D721Med (cell line): ENCODE data around the gene NACA2.
"Not testable (repeated sequence)": the region's sequence is repeated elsewhere in the genome, so short reads cannot be mapped to it uniquely, and the experiment has no call there.

ENCODE experiments used
- DNase-seq: peaks from one replicate; pipeline ENCODE4 v3.0.0; 2011; ENCODE audit warnings: low spot score; ENCODE audit not compliant: insufficient read length
- FAIRE-seq: peaks from 2 replicates; lab custom pipeline; 2011; peaks lifted over from hg19 to GRCh38; lab: Jason Lieb, UNC
- TF ChIP-seq, protein P1 (sequence below): IDR thresholded peaks from 2 replicates; pipeline ENCODE4 v1.5.1; 2012; ENCODE audit warnings: mild to moderate bottlenecking, control low read depth; ENCODE audit not compliant: insufficient read depth; ENCODE audit errors: missing control alignments

NACA2 gene

DNA sequence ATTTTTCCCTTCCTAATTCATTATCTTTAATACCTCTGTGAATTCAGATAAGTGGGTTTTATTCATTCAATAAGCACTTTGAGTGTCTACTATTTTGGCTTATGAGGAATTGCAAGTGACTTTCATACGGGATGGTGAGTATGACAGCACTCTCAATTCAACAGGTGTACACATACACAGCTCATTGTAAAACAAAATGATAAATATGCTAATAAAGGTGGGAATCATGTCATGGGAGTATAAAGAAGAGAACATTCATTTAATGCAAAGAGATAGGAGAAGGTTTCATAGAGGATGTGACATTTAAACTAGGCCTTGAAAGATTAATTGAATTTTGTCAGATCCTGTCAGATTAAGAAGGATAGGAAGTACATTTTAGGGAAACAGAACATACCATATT lies 19.4 kb downstream of the NACA2 start:
- FAIRE-seq (no peak), DNase-seq (no peak)
- TF ChIP-seq, protein P1, sequence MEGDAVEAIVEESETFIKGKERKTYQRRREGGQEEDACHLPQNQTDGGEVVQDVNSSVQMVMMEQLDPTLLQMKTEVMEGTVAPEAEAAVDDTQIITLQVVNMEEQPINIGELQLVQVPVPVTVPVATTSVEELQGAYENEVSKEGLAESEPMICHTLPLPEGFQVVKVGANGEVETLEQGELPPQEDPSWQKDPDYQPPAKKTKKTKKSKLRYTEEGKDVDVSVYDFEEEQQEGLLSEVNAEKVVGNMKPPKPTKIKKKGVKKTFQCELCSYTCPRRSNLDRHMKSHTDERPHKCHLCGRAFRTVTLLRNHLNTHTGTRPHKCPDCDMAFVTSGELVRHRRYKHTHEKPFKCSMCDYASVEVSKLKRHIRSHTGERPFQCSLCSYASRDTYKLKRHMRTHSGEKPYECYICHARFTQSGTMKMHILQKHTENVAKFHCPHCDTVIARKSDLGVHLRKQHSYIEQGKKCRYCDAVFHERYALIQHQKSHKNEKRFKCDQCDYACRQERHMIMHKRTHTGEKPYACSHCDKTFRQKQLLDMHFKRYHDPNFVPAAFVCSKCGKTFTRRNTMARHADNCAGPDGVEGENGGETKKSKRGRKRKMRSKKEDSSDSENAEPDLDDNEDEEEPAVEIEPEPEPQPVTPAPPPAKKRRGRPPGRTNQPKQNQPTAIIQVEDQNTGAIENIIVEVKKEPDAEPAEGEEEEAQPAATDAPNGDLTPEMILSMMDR, result no peak

DNA sequence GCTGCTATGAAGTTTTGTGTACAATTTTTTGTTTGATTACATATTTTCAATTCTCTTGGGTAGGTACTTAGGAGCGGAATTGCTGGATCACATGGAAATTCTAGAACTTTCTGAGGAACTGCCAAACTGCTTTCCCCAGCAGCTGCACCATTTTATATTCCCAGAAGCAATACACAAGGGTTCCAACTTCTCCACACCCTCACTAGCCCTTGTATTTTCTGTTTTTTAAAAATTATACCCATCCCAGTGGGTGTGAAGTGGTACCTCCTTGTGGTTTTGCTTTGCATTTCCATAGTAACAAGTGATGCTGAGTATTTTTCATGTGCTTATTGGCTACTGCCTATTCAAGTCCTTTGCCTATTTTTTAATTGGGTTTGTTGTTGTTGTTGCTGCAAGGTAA lies 20.9 kb downstream of the NACA2 start:
- FAIRE-seq (no peak), DNase-seq (no peak)
- TF ChIP-seq, protein P1, result no peak

DNA sequence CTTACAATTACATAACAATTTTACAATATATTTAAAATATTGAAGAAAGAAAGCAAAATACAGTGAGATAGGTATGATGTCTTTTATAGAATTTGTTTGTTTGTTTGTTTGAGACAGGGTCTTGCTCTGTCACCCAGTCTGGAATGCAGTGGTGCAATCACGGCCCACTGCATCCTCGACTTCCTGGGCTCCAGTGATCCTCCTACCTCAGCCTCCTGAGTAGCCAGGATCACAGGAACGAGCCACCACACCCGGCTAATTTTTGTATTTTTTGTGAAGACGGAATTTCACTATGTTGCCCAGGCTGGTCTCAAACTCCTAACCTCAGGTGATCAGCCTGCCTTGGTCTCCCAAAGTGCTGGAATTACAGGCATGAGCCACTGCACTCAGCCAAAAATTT lies 21.5 kb downstream of the NACA2 start:
- FAIRE-seq, DNase-seq: not testable (repeated sequence)

DNA sequence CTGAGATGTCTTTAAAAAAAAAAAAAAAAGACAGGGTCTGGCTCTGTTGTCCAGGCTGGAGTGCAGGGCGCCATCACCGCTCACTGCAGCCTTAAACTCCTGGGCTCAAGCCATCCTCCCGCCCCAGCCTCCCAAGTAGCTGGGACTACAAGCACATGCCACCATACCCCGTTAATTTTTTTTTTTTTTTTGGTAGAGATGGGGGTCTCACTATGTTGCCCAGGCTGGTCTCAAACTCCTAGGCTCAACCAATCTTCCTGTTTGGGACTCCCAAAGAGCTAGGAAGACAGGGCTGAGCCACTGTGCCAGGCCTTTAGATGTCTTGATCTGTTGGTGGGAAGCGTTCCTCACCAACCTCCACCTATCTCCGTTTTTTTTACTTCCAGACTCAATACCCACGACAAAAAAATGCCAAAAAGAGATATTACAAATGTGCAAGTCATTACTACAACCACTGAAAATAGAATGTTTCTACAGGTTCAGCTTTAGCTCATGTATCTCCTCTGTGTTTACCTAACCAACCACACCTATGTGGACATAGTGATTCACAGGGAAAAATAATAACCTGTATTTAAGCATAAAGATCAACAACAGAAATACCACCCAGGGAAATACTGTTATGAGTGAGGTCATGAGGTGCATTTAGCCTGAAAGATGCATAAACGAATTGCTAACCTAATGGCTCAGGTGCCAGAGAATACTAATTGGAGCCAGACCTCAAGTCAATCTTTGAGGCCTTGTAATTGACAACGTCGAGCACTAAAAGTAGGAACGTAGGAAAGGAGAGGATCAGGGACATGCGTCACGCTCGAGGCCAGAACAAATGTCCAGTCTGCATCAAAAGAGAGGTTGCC lies 22.6 kb downstream of the NACA2 start:
- FAIRE-seq (no peak), DNase-seq (no peak)
- TF ChIP-seq, protein P1, result no peak

DNA sequence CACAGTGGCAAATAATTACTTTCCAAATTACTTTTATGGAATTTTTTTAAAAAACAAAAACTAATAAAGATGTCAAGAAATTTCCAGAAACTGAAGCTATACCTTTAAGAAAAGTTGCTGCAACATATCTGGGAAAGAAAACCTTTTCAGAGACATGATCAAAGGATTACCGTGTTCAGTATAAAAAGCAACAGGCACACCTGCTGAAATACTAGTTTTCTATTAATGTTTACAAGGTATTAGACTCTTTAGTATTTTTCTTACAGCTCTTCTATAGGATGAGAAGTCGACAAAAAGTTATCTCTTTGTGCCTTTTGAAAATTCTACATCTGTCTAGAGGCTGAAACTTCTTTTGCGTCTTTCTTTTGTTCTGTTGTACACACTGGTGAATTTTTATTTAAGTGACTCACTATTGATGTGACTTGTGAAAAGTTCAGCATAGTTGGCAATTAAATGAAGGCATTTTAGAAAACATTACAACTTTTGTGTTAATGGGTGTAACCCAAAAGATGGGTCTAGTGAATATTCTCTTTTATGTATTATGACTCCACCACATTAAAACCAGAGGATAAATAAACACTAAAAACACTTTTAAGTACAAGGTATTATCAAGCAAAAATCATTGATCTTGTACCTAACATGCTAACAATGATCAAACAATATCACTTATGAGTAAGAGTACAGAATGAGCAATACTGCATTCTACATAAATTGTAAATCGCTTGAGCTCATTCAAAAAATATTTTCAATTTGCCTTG lies 23.8 kb downstream of the NACA2 start:
- TF ChIP-seq, protein P1, result no peak
- DNase-seq, result no peak
- no peak for FAIRE-seq

DNA sequence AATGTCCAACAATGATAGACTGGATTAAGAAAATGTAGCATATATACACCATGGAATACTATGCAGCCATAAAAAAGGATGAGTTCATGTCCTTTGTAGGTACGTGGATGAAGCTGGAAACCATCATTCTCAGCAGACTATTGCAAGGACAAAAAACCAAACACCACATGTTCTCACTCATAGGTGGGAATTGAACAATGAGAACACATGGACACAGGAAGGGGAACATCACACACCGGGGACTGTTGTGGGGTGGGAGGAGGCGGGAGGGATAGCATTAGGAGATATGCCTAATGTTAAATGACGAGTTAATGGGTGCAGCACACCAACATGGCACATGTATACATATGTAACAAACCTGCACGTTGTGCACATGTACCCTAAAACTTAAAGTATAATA lies 24.6 kb downstream of the NACA2 start:
- DNase-seq, FAIRE-seq: not testable (repeated sequence)

DNA sequence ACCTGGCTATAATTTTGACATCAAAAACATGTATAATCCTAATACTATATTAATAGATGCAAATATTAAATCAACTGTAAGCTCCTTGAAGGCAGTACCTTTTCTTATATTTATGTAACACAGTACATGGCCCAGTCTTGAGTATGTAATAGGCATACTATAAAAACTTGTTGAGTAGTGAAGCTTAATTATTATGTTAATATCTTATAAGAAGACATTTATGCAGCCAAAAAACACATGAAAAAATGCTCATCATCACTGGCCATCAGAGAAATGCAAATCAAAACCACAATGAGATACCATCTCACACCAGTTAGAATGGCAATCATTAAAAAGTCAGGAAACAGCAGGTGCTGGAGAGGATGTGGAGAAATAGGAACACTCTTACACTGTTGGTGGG lies 25.2 kb downstream of the NACA2 start:
- not testable (repeated sequence) for DNase-seq, FAIRE-seq

DNA sequence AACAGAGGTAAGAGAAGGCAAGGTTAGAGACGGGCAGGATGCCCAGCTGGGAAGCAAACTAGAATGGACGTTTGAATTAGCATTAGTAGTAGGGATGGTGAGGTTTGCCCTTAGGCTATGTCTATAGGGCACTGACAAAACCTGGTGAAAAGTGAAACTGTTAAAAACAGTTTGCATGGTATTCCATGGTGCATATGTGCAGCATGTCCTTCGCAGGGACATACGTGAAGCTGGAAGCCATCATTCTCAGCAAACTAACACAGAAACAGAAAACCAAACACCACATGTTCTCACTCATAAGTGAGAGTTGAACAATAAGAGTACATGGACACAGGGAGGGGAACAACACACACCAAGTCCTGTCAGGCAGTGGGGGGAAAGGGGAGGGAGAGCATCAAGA lies 25.8 kb downstream of the NACA2 start:
- no peak for FAIRE-seq
- no peak for DNase-seq
- TF ChIP-seq, protein P1, result no peak
